OCI-LY7 (cell line): ENCODE measurements around the gene BBX. TPM values are rescaled to one million over a fixed set of nuclear protein-coding genes. Genes with fewer than 3 reads are reported as not detected.
A peak's percentile ranks its signal among the peaks of the same experiment; 100 is the strongest.

Source experiments
- BruUV-seq: library from RNA; stranded (reverse); fragments of 400-500 nt; replicated peaks from 2 replicates; lab custom pipeline; 2021; lab: Mats Ljungman, UMichigan
- CTCF ChIA-PET: fragments of 300-600 bp; sonication (Branson Sonifier 250); formaldehyde crosslinking; loops from one replicate; lab custom pipeline; 2022; ENCODE audit warnings: antibody characterized with exemption; ENCODE audit not compliant: unreplicated experiment; lab: Charles Lee
- POLR2A ChIA-PET: fragments of 300-600 bp; sonication (Branson Sonifier 250); formaldehyde crosslinking; loops from one replicate; lab custom pipeline; 2022; ENCODE audit warnings: antibody characterized with exemption; lab: Charles Lee
- DNase-seq: peaks from one replicate; pipeline ENCODE4 v3.0.0-alpha.2; 2015; ENCODE audit warnings: low spot score
- H2AFZ ChIP-seq: fragments of 200-600 bp; sonication (generic), shearing (Covaris generic); 2 replicates; pipeline ENCODE4 v1.6.1; 2014; ENCODE audit warnings: mild to moderate bottlenecking, antibody characterized with exemption, low read length, moderate library complexity
- H3K27ac ChIP-seq: fragments of 200-600 bp; sonication (generic); 2 replicates; pipeline ENCODE4 v1.5.1; 2014; ENCODE audit warnings: mixed run types, low read depth, mild to moderate bottlenecking, moderate library complexity, low read length, inconsistent platforms; ENCODE audit not compliant: poor library complexity, severe bottlenecking
- H3K36me3 ChIP-seq: fragments of 200-600 bp; sonication (generic); 2 replicates; pipeline ENCODE4 v1.6.1; 2014; ENCODE audit warnings: mild to moderate bottlenecking, antibody characterized with exemption, low read length, moderate library complexity, mixed read lengths; ENCODE audit not compliant: insufficient read depth
- H3K4me1 ChIP-seq: fragments of 200-600 bp; sonication (generic); 2 replicates; pipeline ENCODE4 v1.5.1; 2014; ENCODE audit warnings: mild to moderate bottlenecking, low read length; ENCODE audit not compliant: insufficient read depth, poor library complexity, severe bottlenecking
- H3K4me2 ChIP-seq: fragments of 200-600 bp; sonication (generic); 2 replicates; pipeline ENCODE4 v1.6.1; 2014; ENCODE audit warnings: mild to moderate bottlenecking, low read length
- H3K4me3 ChIP-seq: fragments of 200-600 bp; sonication (generic); 2 replicates; pipeline ENCODE4 v1.5.1; 2014; ENCODE audit warnings: mild to moderate bottlenecking, low read depth, low read length; ENCODE audit not compliant: poor library complexity, severe bottlenecking
- H3K79me2 ChIP-seq: fragments of 200-600 bp; sonication (generic); 2 replicates; pipeline ENCODE4 v1.6.1; 2016; ENCODE audit warnings: low read depth, mild to moderate bottlenecking, low read length, moderate library complexity, mixed read lengths; ENCODE audit not compliant: insufficient read depth
- H3K9me2 ChIP-seq: fragments of 200-600 bp; sonication (generic); 2 replicates; pipeline ENCODE4 v1.6.1; 2016; ENCODE audit warnings: mild to moderate bottlenecking, low read length, mixed read lengths; ENCODE audit not compliant: insufficient read depth
- H3K9me3 ChIP-seq: fragments of 200-600 bp; sonication (generic); 2 replicates; pipeline ENCODE4 v1.6.1; 2014; ENCODE audit warnings: mild to moderate bottlenecking, mixed run types, low read length, mixed read lengths
- H4K20me1 ChIP-seq: fragments of 200-600 bp; sonication (generic); 2 replicates; pipeline ENCODE4 v1.6.1; 2014; ENCODE audit warnings: mild to moderate bottlenecking, antibody characterized with exemption, low read length, moderate library complexity, mixed read lengths; ENCODE audit not compliant: insufficient read depth
- EZH2phosphoT487 ChIP-seq: fragments of 200-600 bp; sonication (generic); IDR thresholded peaks from 2 replicates; pipeline ENCODE4 v1.6.1; 2018; ENCODE audit warnings: low read depth, borderline replicate concordance, mild to moderate bottlenecking, mixed run types, antibody characterized with exemption, low read length, moderate library complexity, mixed read lengths
- intact Hi-C: fragments of 100-400 bp; cut with micrococcal nuclease; formaldehyde crosslinking; loops from one replicate; pipeline ENCODE4 v1.10.0; 2022; ENCODE audit not compliant: unreplicated experiment
- total RNA-seq, 2 experiments: library from RNA; depleted of rRNA in 1 of 2; stranded (reverse); fragments of >200 nt in 1 of 2; shearing (Covaris generic) in 1 of 2; gene quantifications; 2 replicates each; pipeline ENCODE4 v1.2.3, GENCODE V29; 2014 to 2022
- TF ChIP-seq, protein P1 (sequence below): fragments of 200-600 bp; sonication (generic); conservative IDR thresholded peaks from 2 replicates; pipeline ENCODE4 v1.5.1; 2014; ENCODE audit warnings: mild to moderate bottlenecking, antibody characterized with exemption, low read length, moderate library complexity, mixed read lengths

The BBX gene
- total RNA-seq, 2 experiments from 2014 or later: 27.0 to 49.8 TPM

DNA sequence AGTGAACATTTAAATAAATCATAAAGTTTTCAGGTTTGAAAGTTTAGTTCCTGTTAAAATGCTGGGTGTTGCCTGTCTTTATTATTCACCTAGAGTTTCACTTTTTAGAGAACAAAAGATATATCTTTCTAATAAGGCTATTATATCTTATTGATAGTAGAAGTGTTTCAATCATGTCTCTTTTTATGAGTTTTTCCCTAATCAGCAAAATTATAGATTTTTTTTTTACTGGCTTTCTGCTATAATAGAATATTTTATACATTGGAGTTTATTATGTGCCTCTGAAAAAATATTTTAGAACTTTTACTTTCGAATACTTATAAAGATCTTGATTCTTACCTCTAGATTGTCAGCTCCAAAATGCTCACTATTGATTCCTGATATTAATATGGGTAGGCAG, 131.5 kb downstream of the BBX start:
- POLR2A ChIA-PET: interaction anchor here (0.7 kb wide), 1 partner anchor 21 kb away, joined by 3 read pairs; no protein-coding TSS in a partner anchor
- H4K20me1 ChIP-seq: peaks cover 6% of the 10 kb centered on the region; the same call in 1 of the 2 replicates
- no peak for TF ChIP-seq EZH2phosphoT487
- TF ChIP-seq, protein P1, sequence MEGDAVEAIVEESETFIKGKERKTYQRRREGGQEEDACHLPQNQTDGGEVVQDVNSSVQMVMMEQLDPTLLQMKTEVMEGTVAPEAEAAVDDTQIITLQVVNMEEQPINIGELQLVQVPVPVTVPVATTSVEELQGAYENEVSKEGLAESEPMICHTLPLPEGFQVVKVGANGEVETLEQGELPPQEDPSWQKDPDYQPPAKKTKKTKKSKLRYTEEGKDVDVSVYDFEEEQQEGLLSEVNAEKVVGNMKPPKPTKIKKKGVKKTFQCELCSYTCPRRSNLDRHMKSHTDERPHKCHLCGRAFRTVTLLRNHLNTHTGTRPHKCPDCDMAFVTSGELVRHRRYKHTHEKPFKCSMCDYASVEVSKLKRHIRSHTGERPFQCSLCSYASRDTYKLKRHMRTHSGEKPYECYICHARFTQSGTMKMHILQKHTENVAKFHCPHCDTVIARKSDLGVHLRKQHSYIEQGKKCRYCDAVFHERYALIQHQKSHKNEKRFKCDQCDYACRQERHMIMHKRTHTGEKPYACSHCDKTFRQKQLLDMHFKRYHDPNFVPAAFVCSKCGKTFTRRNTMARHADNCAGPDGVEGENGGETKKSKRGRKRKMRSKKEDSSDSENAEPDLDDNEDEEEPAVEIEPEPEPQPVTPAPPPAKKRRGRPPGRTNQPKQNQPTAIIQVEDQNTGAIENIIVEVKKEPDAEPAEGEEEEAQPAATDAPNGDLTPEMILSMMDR: no peak
- no peaks in the 10 kb centered on the region for H3K4me1 ChIP-seq
- no peak overlapping the region for H3K4me3 ChIP-seq
- no peak overlapping the region for H3K27ac ChIP-seq
- no peaks in the 10 kb centered on the region for H3K9me2 ChIP-seq
- no peaks in the 10 kb centered on the region for H3K9me3 ChIP-seq
- no peak overlapping the region for H2AFZ ChIP-seq
- no peak for DNase-seq
- CTCF ChIA-PET: no interaction called here
- no TSS peak for BruUV-seq
- H3K4me2 ChIP-seq: no peak overlapping the region
- intact Hi-C loops: no loop called here
- no peaks in the 10 kb centered on the region for H3K79me2 ChIP-seq
- H3K36me3 ChIP-seq: no peaks in the 10 kb centered on the region

DNA sequence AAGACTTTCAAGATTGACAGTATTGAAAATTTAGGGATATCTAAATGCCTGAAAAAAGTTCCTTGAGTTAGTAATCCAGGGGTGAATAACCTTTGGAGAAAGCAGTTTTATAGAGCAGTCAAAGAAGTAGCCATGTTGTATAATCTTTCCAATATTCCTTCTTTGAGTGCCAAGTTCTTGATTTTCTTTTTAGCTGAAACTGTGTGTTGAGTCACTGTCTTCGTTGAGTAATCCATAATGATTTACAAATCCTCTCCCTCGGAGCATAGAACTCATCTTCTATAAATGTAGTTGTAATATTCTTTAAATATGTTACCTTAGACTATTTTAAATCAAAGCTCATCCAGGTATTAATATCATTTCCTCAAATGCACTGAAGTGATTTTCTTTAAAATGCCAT, 135.2 kb downstream of the BBX start:
- ChIA-PET POLR2A (interaction anchor here (1.0 to 1.2 kb wide), 2 partner anchors 12 to 17 kb away, joined by 4 to 6 read pairs; no protein-coding TSS in a partner anchor), CTCF (no interaction called here)
- H3K9me3 ChIP-seq: no peaks in the 10 kb centered on the region
- H3K4me3 ChIP-seq: no peak overlapping the region
- no peaks in the 10 kb centered on the region for H3K79me2 ChIP-seq
- BruUV-seq: no TSS peak
- peaks cover 10% of the 10 kb centered on the region; the same call in 1 of the 2 replicates for H4K20me1 ChIP-seq
- H2AFZ ChIP-seq: no peak overlapping the region
- intact Hi-C loops: no loop called here
- H3K4me1 ChIP-seq: no peaks in the 10 kb centered on the region
- H3K4me2 ChIP-seq: no peak overlapping the region
- H3K27ac ChIP-seq: no peak overlapping the region
- no peaks in the 10 kb centered on the region for H3K9me2 ChIP-seq
- no peak for DNase-seq
- no peaks in the 10 kb centered on the region for H3K36me3 ChIP-seq
- TF ChIP-seq, protein P1: no peak
- no peak for TF ChIP-seq EZH2phosphoT487

DNA sequence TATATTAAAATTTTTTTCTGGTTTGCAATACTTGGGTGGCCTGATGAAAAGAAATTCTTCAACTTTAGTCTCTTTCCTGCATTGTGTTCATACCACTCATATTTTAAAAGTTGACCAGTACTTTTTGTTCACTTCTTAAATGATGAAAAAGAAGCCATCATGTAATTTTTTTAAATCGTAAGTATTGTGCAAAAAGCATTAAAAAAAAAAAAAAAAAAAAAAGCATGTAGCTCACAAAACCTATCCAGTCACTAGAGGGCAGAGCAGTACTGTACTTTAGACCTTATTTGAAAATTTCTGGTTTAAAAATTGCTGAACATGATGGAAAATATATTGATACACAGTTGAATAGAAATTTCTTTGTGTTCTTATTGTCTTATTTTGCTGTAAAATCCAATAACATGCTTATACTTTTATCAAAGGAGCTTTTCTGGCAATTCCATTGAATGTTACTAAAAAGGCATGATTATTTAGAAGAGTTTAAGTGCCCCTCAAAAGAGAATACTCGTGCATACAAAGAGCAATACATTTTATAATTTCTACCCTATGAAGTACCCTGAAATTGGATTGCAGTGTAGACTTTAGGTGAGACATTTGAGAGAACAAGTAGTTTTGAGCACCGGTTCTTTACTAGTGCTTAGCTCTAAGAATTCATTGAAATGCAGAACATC, 137.7 kb downstream of the BBX start:
- Histone ChIP-seq H3K9me3 (no peaks in the 10 kb centered on the region), H3K27ac (no peak overlapping the region), H3K4me3 (no peak overlapping the region), H4K20me1 (peaks cover 10% of the 10 kb centered on the region; the same call in 1 of the 2 replicates), H3K4me2 (no peak overlapping the region), H3K36me3 (no peaks in the 10 kb centered on the region), H2AFZ (no peak overlapping the region), H3K79me2 (no peaks in the 10 kb centered on the region), H3K4me1 (no peaks in the 10 kb centered on the region), H3K9me2 (no peaks in the 10 kb centered on the region)
- TF ChIP-seq, protein P1: peak; percentile 93
- TF ChIP-seq EZH2phosphoT487: no peak
- ChIA-PET CTCF (interaction anchor here (1.7 kb wide), 1 partner anchor 15 kb away, joined by 10 read pairs; no protein-coding TSS in a partner anchor), POLR2A (interaction anchor here (0.5 to 2.2 kb wide), 13 partner anchors 8 to 925 kb away, joined by 3 to 9 read pairs (median 5); no protein-coding TSS in a partner anchor)
- BruUV-seq: no TSS peak
- intact Hi-C loops: no loop called here
- peak; percentile 59 for DNase-seq
